Prostate gland (tissue), 2 donors: ENCODE results near the gene RAB1B.
"Not testable (repeated sequence)": the region's sequence is repeated elsewhere in the genome, so short reads cannot be mapped to it uniquely, and the experiment has no call there.

Experiments
- CTCF ChIP-seq, 4 experiments: fragments of 200-600 bp in 2 of 4; fragments of 450-650 bp in 2 of 4; sonication (generic) in 2 of 4; IDR thresholded peaks; 1 replicate in 3 of 4; 2 replicates in 1 of 4; pipeline ENCODE4 v1.5.1; 2016 to 2019; ENCODE audit warnings: antibody characterized with exemption in 4 of 4, mild to moderate bottlenecking in 2 of 4, moderate library complexity in 2 of 4
- POLR2A ChIP-seq: fragments of 450-650 bp; IDR thresholded peaks from one replicate; pipeline ENCODE4 v1.6.1; 2016; ENCODE audit warnings: antibody characterized with exemption, mild to moderate bottlenecking
- POLR2AphosphoS5 ChIP-seq: sonication (generic); formaldehyde crosslinking; IDR thresholded peaks from one replicate; pipeline ENCODE4 v1.6.1; 2017; ENCODE audit warnings: antibody characterized with exemption

DNA sequence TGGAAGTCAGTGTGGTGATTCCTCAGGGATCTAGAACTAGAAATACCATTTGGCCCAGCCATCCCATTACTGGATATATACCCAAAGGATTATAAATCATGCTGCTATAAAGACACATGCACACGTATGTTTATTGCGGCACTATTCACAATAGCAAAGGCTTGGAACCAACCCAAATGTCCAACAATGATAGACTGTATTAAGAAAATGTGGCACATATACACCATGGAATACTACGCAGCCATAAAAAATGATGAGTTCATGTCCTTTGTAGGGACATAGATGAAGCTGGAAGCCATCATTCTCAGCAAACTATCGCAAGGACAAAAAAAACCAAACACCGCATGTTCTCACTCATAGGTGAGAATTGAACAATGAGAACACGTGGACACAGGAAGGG is 52.3 kb downstream of the RAB1B start:
- TF ChIP-seq CTCF (IDR thresholded peaks at IDR 0.05); POLR2A; POLR2AphosphoS5: not testable (repeated sequence)
